ENCODE results near the gene TAX1BP1. TPM values are rescaled to one million over a fixed set of nuclear protein-coding genes. Genes with fewer than 3 reads are reported as not detected.

The TAX1BP1 gene
- polyA plus RNA-seq, 1 donor from 2014 or later, result 115 TPM

GRCh38 chr7:27876756-27877155 lies 136.8 kb downstream of the TAX1BP1 start:
- no peak overlapping the region for H3K4me3 ChIP-seq (ENCODE audit: low read length)
- H3K79me2 ChIP-seq (replicated peaks; ENCODE audit: insufficient read depth, low read length), result no peaks in the 10 kb centered on the region
- TF ChIP-seq EZH2 (IDR thresholded peaks at IDR 0.05; ENCODE audit: borderline replicate concordance, insufficient read depth, low read length, poor library complexity, severe bottlenecking) (no peak), CTCF (IDR thresholded peaks at IDR 0.05; ENCODE audit: poor library complexity, severe bottlenecking) (no peak), REST (IDR thresholded peaks at IDR 0.05; ENCODE audit: borderline replicate concordance) (no peak), TAF1 (IDR thresholded peaks at IDR 0.05; ENCODE audit: low read depth) (no peak), SMC3 (conservative IDR thresholded peaks at IDR 0.05; ENCODE audit: poor library complexity) (no peak), MXI1 (conservative IDR thresholded peaks at IDR 0.05; ENCODE audit: poor library complexity, severe bottlenecking) (no peak), EP300 (conservative IDR thresholded peaks at IDR 0.05; ENCODE audit: poor library complexity, severe bottlenecking) (no peak), RAD21 (conservative IDR thresholded peaks at IDR 0.05) (no peak), POLR2AphosphoS5 (IDR thresholded peaks at IDR 0.05) (no peak)

More at GRCh38 chr7:27876756-27877155, 136.8 kb downstream of the TAX1BP1 start:
- no peaks in the 10 kb centered on the region for H3K36me3 ChIP-seq (ENCODE audit: insufficient read depth, low read length)
- H2AFZ ChIP-seq (ENCODE audit: low read depth, low read length), result no peak overlapping the region
- H3K4me2 ChIP-seq (ENCODE audit: low read length), result no peak overlapping the region
- no peak overlapping the region for H3K27ac ChIP-seq (ENCODE audit: low read length)
- H3K9ac ChIP-seq (ENCODE audit: low read length), result no peak overlapping the region
- H4K20me1 ChIP-seq (ENCODE audit: insufficient read depth), result no peaks in the 10 kb centered on the region
- no peaks in the 10 kb centered on the region for H3K9me2 ChIP-seq (ENCODE audit: insufficient read depth, low read length)
- H3K27me3 ChIP-seq (ENCODE audit: insufficient read depth, low read depth, low read length), result no peaks in the 10 kb centered on the region
- no peaks in the 10 kb centered on the region for H3K9me3 ChIP-seq (ENCODE audit: low read length)
- H3F3A ChIP-seq (ENCODE audit: insufficient read depth, low read length, poor library complexity, severe bottlenecking), result no peaks in the 10 kb centered on the region

Other genes with a start within 250 kb of the TAX1BP1 start
- 10.8 and 14.4 TPM in 2 replicates for gene HIBADH, start 77.3 kb upstream of the TAX1BP1 start, polyA plus RNA-seq